PC-3 (cell line): ENCODE results near the gene NTRK2.

Experiments used
- EZH2 ChIP-seq: fragments of 300-600 bp; sonication (generic); IDR thresholded peaks from one replicate; pipeline ENCODE4 v1.6.1; 2017; ENCODE audit warnings: antibody characterized with exemption, mild to moderate bottlenecking, low read length; ENCODE audit not compliant: unreplicated experiment
- EZH2phosphoT487 ChIP-seq: fragments of 300-600 bp; sonication (generic); IDR thresholded peaks from 2 replicates; pipeline ENCODE4 v1.6.1; 2018; ENCODE audit warnings: mild to moderate bottlenecking, antibody characterized with exemption, low read length, borderline replicate concordance
- TF ChIP-seq, protein P1 (sequence below): fragments of 300-600 bp; sonication (generic); conservative IDR thresholded peaks from 2 replicates; pipeline ENCODE4 v1.5.1; 2017; ENCODE audit warnings: antibody characterized with exemption, low read depth, mild to moderate bottlenecking, low read length

DNA sequence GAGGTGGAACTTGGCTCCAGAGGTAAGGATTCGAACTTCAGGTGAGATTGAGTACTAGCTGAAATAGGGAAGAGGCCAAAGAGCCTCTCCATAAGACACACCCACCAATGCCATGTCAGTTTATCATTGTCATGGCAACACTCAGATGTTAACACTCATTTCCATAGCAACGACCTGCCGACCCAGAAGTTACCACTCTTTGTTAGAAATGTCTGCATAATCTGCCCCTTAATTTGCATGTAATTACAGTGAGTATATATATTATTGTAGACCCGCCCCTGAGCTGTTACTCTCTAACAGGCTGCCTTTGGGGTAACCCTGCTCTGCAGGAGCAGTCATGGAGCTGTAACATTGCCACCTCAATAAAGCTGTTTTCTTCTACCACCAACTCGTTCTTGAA lies 10.2 kb upstream of the NTRK2 start:
- TF ChIP-seq EZH2phosphoT487, result no peak
- TF ChIP-seq, protein P1, sequence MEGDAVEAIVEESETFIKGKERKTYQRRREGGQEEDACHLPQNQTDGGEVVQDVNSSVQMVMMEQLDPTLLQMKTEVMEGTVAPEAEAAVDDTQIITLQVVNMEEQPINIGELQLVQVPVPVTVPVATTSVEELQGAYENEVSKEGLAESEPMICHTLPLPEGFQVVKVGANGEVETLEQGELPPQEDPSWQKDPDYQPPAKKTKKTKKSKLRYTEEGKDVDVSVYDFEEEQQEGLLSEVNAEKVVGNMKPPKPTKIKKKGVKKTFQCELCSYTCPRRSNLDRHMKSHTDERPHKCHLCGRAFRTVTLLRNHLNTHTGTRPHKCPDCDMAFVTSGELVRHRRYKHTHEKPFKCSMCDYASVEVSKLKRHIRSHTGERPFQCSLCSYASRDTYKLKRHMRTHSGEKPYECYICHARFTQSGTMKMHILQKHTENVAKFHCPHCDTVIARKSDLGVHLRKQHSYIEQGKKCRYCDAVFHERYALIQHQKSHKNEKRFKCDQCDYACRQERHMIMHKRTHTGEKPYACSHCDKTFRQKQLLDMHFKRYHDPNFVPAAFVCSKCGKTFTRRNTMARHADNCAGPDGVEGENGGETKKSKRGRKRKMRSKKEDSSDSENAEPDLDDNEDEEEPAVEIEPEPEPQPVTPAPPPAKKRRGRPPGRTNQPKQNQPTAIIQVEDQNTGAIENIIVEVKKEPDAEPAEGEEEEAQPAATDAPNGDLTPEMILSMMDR, result no peak
- no peak for TF ChIP-seq EZH2
